Stimulated activated CD4-positive, alpha-beta T cell treated with anti-CD3 and anti-CD28 coated beads, Interleukin-4, amount 100 ng/mL, for 1 hour (primary cell): ENCODE data around the gene GALNT7.

Experiments
- DNase-seq: peaks from one replicate; pipeline ENCODE4 v3.0.0-alpha.2; 2020

The GALNT7 gene

GRCh38 chr4:173316060-173316459 lies 147.4 kb downstream of the GALNT7 start:
- DNase-seq, result no peak

GRCh38 chr4:173317004-173317403 lies 148.4 kb downstream of the GALNT7 start:
- no peak for DNase-seq

- DNase-seq, result no peak
These were observed 149.6 kb downstream of the GALNT7 start for GRCh38 chr4:173318240-173318639.

GRCh38 chr4:173318648-173319211 lies 150.1 kb downstream of the GALNT7 start:
- DNase-seq, result no peak

DNA sequence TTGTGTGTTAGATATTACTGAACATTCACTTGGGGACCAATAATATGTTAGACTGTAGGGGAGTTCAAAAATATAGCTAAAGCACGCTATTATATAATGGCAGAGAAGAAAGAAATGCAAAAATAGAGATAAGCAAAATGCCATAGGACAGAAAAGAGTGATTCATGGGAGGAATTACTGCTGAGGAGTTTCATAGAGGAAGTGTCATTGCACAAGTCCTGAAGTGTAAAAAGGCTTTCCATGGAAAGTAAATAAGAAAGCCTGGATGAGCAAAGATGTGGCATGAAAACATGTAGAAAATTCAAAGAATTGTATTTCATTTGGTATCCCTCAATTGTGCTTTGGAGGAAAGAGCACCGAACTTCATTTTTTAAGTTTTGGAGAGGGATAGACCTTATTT lies 151.1 kb downstream of the GALNT7 start:
- no peak for DNase-seq

- DNase-seq, result no peak
These were observed 156.6 kb downstream of the GALNT7 start for GRCh38 chr4:173325007-173325736.

DNA sequence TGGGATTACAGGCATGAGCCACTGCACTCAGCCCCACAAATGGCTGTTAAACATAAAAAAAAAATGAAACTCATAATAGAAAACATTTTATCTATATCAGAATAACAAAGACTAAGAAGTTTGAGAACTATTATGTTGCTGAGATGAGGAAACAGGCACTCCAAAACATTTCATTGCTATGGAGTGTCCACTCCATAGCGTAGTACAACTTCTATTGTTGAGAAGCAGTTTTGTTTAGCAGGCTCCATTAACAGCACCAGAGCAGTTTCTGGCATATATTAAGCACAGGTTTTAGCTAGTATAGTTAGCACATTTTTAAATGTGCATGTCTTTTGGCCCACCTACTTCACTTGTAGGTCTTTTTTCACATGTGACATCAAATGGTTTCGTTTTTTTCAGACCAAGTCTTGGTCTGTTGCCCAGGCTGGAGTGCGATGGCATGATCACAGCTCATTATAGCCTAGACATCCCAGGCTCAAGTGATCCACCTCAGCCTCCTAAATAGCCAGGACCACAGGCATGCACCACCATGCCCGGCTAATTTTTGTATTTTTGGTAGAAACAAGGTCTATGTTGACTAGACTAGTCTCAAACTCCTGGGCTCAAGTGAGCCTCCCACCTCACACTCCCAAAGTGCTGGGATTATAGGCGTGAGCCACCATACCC lies 159.8 kb downstream of the GALNT7 start:
- DNase-seq, result no peak

DNA sequence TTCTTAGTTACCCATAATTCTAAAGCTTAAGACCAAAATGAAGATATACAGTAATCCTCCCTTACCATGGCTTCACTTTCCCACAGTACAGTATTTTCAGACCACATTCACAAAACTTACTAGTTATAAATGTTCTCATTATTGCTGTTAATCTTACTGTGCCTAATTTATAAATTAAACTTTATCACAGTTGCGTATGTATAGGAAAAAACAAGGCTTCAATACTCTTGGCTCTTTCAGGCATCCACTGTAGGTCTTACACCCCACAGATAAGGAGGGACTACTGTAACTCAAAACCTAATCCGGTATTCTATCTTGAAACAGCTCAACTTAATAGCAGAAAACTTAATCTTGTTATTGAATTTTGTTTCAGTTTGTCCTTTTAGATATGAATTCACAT lies 162.0 kb downstream of the GALNT7 start:
- DNase-seq, result no peak

DNA sequence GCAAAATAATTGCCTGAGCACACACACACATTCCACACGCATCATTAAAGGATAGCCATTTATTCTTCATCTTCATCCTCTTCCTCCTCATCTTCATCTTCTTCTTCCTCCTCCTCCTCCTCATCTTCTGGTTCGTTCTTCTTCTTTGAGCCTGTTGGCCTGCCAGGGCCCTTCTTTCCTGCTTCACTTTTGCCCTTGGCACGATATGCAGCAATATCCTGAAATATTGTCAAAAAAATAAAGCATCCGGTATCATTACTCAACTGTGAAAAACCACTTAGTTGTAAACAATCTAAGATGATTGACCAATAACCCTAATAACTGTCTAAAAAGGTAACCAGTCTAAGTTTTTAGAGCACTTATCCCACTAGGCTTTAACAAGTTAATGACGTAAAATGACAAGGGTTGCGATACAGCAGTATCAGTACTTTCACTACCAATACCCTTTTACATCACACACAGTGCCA lies 163.4 kb downstream of the GALNT7 start:
- no peak for DNase-seq

DNA sequence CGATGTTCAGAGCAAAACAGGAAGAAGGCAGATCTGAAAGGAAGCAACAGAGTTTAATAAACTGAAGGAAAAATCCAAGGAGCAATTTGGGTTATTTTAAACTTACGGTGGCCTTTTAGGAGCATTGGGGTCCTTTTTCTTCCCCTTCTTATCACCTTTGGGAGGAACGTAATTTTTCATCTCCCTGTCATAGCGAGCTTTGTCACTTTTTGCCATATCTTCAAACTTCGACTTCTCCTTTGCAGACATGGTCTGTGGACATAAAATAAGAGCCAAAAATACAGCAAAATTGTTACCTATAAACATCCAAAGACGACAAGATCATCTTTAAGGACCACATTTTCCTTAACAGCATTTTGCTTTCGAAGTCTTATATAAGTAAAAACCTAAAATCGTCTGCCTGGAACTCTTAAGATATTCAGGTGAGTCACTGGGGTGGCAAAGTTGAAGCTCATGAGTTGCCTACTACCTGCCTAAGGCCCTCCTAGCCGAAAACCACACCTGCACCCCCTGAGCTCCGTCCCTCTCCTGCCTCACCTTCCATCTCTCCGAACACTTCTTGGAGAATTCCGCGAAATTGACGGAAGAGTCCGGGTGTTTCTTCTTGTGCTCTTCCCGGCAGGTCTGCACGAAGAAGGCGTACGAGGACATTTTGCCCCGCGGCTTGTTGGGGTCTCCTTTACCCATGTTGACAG lies 164.5 kb downstream of the GALNT7 start:
- no peak for DNase-seq

- peak; percentile 50 for DNase-seq
These were observed 165.1 kb downstream of the GALNT7 start for GRCh38 chr4:173333658-173334084.

DNA sequence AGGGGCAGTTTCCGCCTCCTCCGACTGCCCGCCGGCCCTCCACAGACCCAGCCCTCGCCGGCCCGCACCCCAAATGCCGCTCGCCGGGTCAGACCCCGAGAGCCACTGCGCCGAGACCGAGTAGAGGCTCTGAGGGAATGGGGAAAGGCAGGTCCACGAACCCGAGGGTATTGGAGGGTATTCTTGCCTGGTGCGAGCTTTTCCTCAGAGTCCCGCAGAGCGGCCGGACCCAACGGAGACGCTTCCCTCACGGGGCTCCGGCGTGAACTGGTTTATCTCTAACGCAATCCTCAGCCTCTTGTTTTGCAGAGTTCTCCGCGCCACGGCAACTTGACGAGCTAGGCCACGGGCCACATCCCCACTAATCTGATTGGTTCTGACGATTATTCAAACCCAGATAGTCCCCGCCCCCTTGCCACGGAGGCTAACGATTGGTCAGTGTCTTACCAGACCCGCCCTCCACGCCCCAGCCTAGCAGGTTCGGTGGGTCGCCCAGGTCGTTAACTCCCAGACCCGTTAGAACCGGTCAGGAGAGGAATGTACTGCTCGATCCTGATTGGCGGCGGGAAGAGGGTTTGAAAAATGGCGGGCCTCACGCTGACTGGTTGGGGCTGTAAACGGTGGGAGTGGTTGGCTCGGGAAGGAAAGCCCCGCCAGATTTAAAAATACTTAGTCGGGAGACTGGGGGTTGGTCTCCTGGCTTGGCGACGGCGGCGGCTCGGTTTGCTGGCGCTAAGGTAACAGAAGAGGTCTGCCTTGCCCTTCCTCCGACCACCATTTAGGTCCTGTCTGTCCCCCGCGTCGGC lies 165.7 kb downstream of the GALNT7 start, which contains the start of gene HMGB2:
Gene HMGB2, minus strand, starts transcription at position 274 of the 806 bp plus-strand sequence. CDS start 709 bp downstream, outside the sequence.
- DNase-seq, result peak; percentile 100

GRCh38 chr4:173334891-173335752 lies 166.5 kb downstream of the GALNT7 start:
- DNase-seq, result peak; percentile 9

DNA sequence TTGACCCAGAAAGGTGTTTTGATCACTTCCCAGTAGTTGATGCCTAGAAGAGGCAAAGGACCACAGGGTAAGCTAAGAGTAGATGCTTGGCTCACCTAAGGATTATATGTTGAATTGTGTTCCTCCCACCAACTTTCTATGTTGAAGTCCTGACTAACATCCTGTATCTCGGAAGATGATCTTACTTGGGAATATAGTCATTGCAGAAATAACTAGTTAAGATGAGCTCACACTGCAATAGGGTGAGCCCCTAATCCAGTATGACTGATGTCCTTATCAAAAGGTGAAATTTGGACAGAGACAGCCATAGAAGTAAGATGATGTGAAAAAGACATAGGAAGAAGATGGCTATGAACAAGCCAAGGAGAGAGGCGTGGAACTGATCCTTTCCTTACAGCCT lies 168.9 kb downstream of the GALNT7 start:
- DNase-seq, result no peak

DNA sequence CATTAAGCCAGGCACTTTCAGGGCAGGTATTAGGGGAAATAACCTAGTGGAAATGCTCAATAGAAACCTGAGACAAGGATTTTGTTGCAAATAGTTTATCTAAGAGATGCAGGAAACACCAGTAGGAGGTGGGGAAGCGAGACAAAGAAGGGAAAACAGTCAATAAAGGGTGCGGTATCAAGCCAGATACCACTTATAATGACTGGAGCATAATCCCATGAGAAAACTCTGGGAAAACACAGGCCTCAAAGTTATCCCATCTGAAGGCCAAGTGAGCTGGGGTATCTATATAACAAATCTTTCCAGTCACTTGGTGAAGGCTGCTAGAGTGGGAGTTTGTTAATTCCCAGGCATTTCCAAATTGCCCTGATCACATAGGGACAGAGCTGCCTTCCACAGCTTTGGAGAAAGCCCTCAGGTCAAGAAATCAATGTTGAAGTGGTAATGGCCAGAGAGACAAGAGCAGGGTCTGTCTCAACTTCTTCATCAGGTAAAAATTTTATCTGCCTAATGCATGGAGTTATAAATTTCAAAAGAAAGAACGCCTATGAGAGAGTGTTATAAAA lies 175.3 kb downstream of the GALNT7 start:
- no peak for DNase-seq

DNA sequence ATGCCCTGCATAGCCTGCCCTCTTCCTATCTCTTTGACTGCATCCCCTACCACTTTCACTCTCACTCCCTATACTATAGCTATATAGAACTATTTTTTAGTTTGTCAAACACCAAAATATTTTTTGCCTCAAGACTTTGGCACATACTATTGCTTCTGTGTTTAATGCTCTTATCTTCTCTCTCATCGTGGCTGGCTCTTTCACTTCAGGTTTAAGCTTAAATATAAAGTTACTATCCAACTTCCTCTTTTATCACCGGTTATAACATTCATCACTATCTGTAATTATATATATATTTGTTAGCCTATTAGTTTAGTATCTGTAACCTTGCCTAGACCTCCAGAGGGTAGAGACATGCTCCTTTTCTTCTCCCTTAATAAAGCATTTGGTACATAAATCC lies 177.0 kb downstream of the GALNT7 start:
- no peak for DNase-seq

DNA sequence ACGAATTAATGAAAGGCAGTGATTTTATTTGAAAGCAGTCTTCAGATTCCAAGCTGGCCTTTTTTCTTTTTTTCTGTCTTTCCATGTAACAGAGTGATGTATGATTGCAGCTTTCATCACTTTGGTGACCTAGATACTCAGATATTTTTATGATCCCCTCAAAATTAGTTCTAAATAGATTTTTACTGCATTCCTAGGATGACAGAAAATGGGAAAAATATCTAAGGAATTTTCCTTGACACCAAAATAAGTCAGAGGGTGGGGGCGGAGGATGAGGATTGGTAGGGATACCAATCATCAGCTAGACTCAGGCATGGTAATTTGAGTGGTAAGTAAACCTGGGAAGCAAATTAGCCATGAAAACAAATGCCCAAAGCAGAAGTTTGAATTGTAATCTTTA lies 177.5 kb downstream of the GALNT7 start:
- DNase-seq, result no peak

GRCh38 chr4:173347467-173347866 lies 178.9 kb downstream of the GALNT7 start:
- no peak for DNase-seq

DNA sequence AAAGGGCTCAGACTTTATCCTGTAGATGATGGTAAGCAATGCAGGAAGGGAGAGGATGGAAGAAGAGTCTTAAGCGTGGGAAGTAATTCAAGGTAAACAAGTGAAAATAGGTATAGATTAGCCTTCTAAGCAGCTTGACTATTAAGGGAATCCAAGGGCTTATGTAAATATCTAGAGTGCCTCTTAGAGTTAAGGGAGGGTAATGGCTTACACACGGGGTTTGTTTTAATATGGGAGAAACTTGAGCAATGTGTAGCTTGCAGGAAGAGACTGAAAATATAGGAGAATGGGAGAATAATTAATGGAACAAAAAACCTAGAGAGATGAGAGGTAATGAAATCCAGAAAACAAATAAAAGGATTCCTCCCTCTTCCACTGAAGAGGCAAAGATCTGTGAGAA lies 189.3 kb downstream of the GALNT7 start:
- DNase-seq, result no peak

GRCh38 chr4:173360587-173361221 lies 192.1 kb downstream of the GALNT7 start:
- no peak for DNase-seq

- DNase-seq, result no peak
These were observed 194.1 kb downstream of the GALNT7 start for GRCh38 chr4:173362666-173363065.
